SK-N-SH treated with all-trans-retinoic acid at 6 μM for 48 hours (cell line): ENCODE results near the gene MS4A10.

Experiments used
- ZFP3 ChIP-seq: fragments of 250-450 bp; sonication (Bioruptor Pico); IDR thresholded peaks from 2 replicates; pipeline ENCODE4 v1.5.0; 2020; ENCODE audit warnings: mild to moderate bottlenecking, moderate library complexity
- ZNF565 ChIP-seq: fragments of 450-650 bp; formaldehyde crosslinking; conservative IDR thresholded peaks from 2 replicates; pipeline ENCODE4 v1.5.0; 2020; ENCODE audit warnings: low read depth, mild to moderate bottlenecking, moderate library complexity
- TF ChIP-seq, protein P1 (sequence below): fragments of 250-450 bp; sonication (Bioruptor Pico); IDR thresholded peaks from 2 replicates; pipeline ENCODE4 v1.5.0; 2020; ENCODE audit warnings: mild to moderate bottlenecking, moderate library complexity

DNA sequence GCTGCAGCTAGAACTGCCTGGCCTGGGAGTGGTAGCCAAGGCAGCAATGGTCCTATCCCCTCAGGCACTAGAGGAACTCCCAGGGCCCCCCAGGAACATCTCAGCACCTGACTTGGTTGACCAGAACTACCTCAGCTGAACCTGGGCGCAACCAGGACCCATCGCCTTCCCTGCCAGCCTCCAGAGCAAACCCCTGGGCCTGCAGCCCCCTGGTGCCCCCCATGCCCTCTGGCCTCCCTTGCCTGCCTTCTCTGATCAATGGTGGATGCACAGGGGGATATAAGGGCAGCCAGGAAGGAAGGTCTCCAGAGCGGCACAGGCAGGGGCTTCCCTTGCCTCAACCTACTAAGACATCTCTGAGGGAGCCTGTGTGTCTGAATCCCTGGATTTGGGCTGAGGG lies 13.5 kb downstream of the MS4A10 start:
- no peak for TF ChIP-seq ZFP3 (CRISPR knock-in tag)
- TF ChIP-seq, protein P1, sequence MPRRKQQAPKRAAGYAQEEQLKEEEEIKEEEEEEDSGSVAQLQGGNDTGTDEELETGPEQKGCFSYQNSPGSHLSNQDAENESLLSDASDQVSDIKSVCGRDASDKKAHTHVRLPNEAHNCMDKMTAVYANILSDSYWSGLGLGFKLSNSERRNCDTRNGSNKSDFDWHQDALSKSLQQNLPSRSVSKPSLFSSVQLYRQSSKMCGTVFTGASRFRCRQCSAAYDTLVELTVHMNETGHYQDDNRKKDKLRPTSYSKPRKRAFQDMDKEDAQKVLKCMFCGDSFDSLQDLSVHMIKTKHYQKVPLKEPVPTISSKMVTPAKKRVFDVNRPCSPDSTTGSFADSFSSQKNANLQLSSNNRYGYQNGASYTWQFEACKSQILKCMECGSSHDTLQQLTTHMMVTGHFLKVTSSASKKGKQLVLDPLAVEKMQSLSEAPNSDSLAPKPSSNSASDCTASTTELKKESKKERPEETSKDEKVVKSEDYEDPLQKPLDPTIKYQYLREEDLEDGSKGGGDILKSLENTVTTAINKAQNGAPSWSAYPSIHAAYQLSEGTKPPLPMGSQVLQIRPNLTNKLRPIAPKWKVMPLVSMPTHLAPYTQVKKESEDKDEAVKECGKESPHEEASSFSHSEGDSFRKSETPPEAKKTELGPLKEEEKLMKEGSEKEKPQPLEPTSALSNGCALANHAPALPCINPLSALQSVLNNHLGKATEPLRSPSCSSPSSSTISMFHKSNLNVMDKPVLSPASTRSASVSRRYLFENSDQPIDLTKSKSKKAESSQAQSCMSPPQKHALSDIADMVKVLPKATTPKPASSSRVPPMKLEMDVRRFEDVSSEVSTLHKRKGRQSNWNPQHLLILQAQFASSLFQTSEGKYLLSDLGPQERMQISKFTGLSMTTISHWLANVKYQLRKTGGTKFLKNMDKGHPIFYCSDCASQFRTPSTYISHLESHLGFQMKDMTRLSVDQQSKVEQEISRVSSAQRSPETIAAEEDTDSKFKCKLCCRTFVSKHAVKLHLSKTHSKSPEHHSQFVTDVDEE (CRISPR knock-in tag): no peak
- no peak for TF ChIP-seq ZNF565
